KMS-11 (cell line): Measurements from ENCODE around the gene APBA3.

ENCODE experiments used
- H2AFZ ChIP-seq: fragments of 200-600 bp; sonication (generic); 2 replicates; pipeline ENCODE4 v1.6.1; 2016; ENCODE audit warnings: antibody characterized with exemption, mixed run types, low read depth
- H3K27ac ChIP-seq: fragments of 200-600 bp; sonication (generic); 2 replicates; pipeline ENCODE4 v1.6.1; 2016; ENCODE audit warnings: mild to moderate bottlenecking, mixed run types
- H3K27me3 ChIP-seq: fragments of 200-600 bp; sonication (generic); 2 replicates; pipeline ENCODE4 v1.6.1; 2017; ENCODE audit warnings: mild to moderate bottlenecking, low read depth, mixed run types, moderate library complexity; ENCODE audit not compliant: insufficient read depth
- H3K36me3 ChIP-seq: fragments of 200-600 bp; sonication (generic); 2 replicates; pipeline ENCODE4 v1.6.1; 2017; ENCODE audit warnings: mild to moderate bottlenecking, mixed run types; ENCODE audit not compliant: insufficient read depth
- H3K4me1 ChIP-seq: fragments of 200-600 bp; sonication (generic); 2 replicates; pipeline ENCODE4 v1.6.1; 2016; ENCODE audit warnings: mild to moderate bottlenecking, low read depth, mixed run types; ENCODE audit not compliant: poor library complexity, severe bottlenecking
- H3K4me2 ChIP-seq: fragments of 200-600 bp; sonication (generic); 2 replicates; pipeline ENCODE4 v1.7.0; 2016; ENCODE audit warnings: mild to moderate bottlenecking, mixed run types
- H3K4me3 ChIP-seq: fragments of 200-600 bp; sonication (generic); IDR thresholded peaks from 2 replicates; pipeline ENCODE4 v1.6.1; 2017; ENCODE audit warnings: low read depth, low read length, mixed read lengths; ENCODE audit not compliant: insufficient read depth
- H3K79me2 ChIP-seq: fragments of 200-600 bp; sonication (generic); 2 replicates; pipeline ENCODE4 v1.6.1; 2016; ENCODE audit warnings: low read depth, mixed run types; ENCODE audit not compliant: insufficient read depth
- H3K9ac ChIP-seq: fragments of 200-600 bp; sonication (generic); 2 replicates; pipeline ENCODE4 v1.6.1; 2016; ENCODE audit warnings: mild to moderate bottlenecking, mixed run types
- H4K20me1 ChIP-seq: fragments of 200-600 bp; sonication (generic); 2 replicates; pipeline ENCODE4 v1.6.1; 2016; ENCODE audit warnings: mild to moderate bottlenecking, mixed run types; ENCODE audit not compliant: insufficient read depth
- CTCF ChIP-seq: fragments of 200-600 bp; sonication (generic); conservative IDR thresholded peaks from 2 replicates; pipeline ENCODE4 v1.6.1; 2017; ENCODE audit warnings: low read depth, mild to moderate bottlenecking, antibody characterized with exemption, low read length, moderate library complexity, mixed read lengths

The APBA3 gene

DNA sequence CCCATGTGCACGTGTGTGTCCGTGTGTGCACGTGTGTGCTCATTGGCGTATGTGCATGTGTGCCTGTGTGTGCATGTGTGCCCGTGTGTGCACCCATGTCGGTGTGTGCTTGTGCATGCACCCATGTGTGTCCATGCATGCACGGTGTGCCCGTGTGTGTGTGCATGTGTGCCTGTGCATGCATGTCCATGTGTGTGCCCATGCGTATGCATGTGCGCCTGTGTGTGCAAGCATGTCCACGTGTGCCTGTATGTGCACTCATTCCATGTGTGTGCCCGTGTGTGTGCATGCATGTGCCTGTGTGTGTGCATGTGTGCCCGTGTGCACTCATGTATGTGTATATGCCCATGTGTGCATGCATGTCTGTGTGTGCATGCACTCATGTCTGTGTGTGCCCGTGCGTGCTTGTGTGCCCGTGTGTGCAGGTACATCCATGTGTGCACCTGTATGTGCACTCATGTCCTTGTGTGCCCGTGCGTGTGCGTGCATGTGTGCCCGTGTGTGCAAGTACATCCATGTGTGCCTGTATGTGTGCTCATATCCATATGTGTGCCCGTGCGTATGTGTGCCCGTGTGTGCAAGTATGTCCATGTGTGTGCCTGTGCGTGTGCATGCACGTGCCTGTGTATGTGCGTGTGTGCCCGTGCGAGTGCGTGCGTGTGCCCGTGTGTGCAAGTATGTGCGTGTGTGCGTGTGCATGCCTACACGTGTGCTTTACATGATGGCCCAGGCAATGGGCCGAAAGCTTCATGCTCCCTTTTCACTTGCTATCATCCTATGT lies 46.3 kb upstream of the APBA3 start:
- no peaks in the 10 kb centered on the region for H3K36me3 ChIP-seq
- no peak overlapping the region for H3K9ac ChIP-seq
- peaks cover 61% of the 10 kb centered on the region for H3K27me3 ChIP-seq
- no peak overlapping the region for H2AFZ ChIP-seq
- H4K20me1 ChIP-seq: no peaks in the 10 kb centered on the region
- no peak overlapping the region for H3K4me2 ChIP-seq
- no peaks in the 10 kb centered on the region for H3K4me1 ChIP-seq
- no peak overlapping the region for H3K27ac ChIP-seq
- no peak for TF ChIP-seq CTCF
- H3K4me3 ChIP-seq: no peak overlapping the region
- no peaks in the 10 kb centered on the region for H3K79me2 ChIP-seq

GRCh38 chr19:3807131-3807480 lies 45.6 kb upstream of the APBA3 start:
- H3K4me3 ChIP-seq: no peak overlapping the region
- H3K9ac ChIP-seq: no peak overlapping the region
- peaks cover 62% of the 10 kb centered on the region for H3K27me3 ChIP-seq
- no peak overlapping the region for H3K4me2 ChIP-seq
- no peaks in the 10 kb centered on the region for H4K20me1 ChIP-seq
- no peaks in the 10 kb centered on the region for H3K4me1 ChIP-seq
- no peak overlapping the region for H3K27ac ChIP-seq
- H3K79me2 ChIP-seq: no peaks in the 10 kb centered on the region
- H2AFZ ChIP-seq: no peak overlapping the region
- no peaks in the 10 kb centered on the region for H3K36me3 ChIP-seq
- TF ChIP-seq CTCF: no peak

- Histone ChIP-seq H3K4me3 (no peak overlapping the region), H3K27ac (no peak overlapping the region), H4K20me1 (no peaks in the 10 kb centered on the region), H3K79me2 (no peaks in the 10 kb centered on the region), H3K36me3 (no peaks in the 10 kb centered on the region), H3K27me3 (peaks cover 69% of the 10 kb centered on the region), H3K9ac (no peak overlapping the region), H2AFZ (no peak overlapping the region), H3K4me2 (no peak overlapping the region), H3K4me1 (no peaks in the 10 kb centered on the region)
- TF ChIP-seq CTCF: no peak
Measured at GRCh38 chr19:3805859-3806258, 44.4 kb upstream of the APBA3 start.

GRCh38 chr19:3804429-3804828 lies 42.9 kb upstream of the APBA3 start:
- Histone ChIP-seq H3K27me3 (peaks cover 68% of the 10 kb centered on the region), H3K4me2 (no peak overlapping the region), H3K79me2 (no peaks in the 10 kb centered on the region), H4K20me1 (no peaks in the 10 kb centered on the region), H2AFZ (no peak overlapping the region), H3K4me3 (no peak overlapping the region), H3K4me1 (no peaks in the 10 kb centered on the region), H3K9ac (no peak overlapping the region), H3K36me3 (no peaks in the 10 kb centered on the region), H3K27ac (no peak overlapping the region)
- TF ChIP-seq CTCF: no peak
